COLO668 (cell line): ENCODE data around the gene DSTN.

Experiments
- DNase-seq: peaks from one replicate; lab custom pipeline; 2025; ENCODE audit not compliant: unreplicated experiment; lab: John Stamatoyannopoulos, UW

Gene DSTN

DNA sequence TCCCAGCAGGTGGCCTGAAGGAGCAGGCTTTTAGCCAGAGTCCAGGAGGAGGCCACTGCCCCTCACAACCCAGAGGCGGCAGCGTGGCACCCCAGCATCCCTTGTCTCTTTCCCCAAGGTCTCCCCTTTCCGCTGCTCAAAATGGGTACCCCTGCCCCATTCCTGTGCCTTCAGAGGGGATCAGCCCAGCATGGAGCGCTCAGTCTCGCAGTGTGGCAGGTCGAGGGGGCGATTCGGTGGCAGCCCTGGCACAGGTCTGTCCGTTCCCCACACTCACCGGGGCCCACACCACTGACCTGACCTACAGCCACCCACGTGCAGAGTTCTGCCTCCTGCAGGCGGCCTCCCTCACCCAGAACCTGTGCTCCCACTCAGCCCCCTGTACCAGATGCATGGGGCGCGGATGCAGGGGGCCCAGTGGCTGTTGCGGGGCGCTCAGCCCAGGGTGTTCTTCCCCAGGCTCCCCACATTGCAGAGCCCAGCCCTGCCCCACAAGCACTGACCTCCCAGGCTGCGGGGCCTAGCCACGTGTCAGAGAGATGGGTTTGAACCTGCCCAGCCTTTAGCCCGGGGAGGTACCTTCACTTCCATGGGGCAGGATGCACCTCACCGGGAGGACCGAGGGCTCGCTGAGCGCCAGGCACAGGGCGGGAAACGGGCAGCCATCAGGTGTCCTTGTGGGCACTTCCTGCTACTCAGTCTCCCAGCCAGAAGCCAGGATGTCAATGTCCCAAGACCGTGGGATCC lies 41.8 kb downstream of the DSTN start:
- no peak for DNase-seq

- no peak for DNase-seq
Observed at GRCh38 chr20:17612287-17612991, 42.6 kb downstream of the DSTN start.

DNA sequence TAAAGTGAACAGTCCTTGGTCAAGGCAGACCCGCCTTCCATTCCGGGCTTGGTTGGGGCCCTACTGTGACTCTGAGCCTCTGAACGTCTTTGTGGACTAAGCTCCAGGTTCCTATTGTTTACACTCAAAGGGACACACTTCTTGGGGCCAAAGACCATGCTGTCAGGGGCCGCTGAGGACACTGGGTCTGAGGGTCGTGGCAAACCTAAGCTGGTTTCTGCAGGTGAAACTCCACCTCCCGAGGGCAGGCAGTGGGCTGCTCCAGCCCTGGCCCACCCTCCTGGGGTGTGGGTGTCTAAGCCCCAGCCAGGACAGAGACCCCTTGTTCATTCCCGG lies 43.1 kb downstream of the DSTN start:
- DNase-seq: no peak

- DNase-seq: no peak
Observed at GRCh38 chr20:17613328-17614175, 43.7 kb downstream of the DSTN start.

DNA sequence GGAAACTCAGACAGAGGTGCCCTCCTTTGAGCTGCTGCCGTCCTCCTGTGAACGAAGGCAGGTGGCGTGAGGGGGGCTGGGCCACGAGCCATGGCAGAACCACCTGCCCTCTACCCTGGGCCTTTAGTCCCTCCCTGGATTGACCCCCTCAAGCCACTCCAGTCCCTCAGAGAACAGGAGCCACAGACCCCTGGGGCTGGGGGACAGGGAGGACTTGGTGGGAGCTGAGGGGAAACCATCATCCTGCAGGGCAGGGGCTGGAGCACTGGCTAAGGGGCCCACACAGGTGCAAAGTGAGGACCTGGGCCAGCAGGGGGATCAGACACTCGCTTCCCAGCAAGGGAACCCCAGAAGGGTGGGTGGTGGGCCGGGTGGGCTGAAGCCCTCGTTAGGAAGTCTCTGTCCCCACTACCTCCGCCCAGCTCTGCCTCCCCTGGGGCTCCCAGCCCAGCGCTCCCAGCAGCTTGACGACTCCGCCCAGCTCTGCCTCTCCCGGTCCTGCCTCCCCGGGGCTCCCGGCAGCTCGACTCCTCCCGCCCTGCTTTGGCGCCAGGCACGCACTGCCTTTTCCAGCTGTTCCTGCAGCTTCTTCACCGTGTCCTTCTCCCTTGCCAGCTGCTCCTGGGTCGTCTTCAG lies 44.4 kb downstream of the DSTN start:
- peak; percentile 68 for DNase-seq

GRCh38 chr20:17614812-17615644 lies 45.2 kb downstream of the DSTN start:
- DNase-seq: no peak

DNA sequence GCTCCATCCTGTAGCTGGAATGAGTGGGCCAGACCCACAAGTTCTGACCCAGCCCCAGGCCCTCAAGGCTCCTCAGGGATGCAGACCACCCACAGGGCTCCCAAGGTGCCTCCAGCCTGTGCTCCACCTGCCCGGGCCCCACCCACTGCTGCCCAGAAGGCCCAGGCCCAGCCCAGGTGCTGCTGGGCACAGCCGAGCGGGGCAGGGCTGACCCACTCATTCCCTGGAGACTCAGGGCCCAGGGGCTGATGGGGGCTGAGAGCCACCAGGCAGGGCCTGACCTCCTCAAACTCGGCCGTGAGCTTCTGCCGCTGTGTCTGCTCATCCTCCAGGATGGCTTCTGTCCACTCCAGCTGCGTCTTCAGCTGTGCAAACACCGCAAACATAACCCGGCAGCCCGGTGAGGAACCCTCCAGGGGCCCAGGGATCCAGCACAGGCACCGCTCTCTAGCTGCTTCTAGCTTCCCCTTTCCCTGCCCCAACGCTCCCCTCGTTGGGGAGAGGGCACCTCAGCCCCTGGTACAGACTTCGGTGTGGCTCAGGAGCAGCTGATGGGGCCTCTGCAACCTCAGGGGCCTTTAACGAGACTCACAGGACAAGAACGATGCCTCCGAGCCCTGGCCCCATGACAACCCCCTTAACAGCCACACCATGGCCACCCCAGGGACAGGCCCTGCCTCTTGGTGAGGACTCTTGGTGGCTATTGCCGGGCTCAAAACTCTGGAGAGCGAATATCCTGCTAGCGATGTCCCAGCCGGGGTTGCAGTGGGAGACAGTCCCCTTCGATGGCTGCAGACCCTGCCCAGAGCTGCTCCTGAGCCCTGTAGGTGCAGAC lies 46.0 kb downstream of the DSTN start:
- DNase-seq: peak; percentile 77

- no peak for DNase-seq
Observed at GRCh38 chr20:17616480-17617211, 46.8 kb downstream of the DSTN start.

- peak; percentile 72 for DNase-seq
Observed at GRCh38 chr20:17617212-17617867, 47.5 kb downstream of the DSTN start.

DNA sequence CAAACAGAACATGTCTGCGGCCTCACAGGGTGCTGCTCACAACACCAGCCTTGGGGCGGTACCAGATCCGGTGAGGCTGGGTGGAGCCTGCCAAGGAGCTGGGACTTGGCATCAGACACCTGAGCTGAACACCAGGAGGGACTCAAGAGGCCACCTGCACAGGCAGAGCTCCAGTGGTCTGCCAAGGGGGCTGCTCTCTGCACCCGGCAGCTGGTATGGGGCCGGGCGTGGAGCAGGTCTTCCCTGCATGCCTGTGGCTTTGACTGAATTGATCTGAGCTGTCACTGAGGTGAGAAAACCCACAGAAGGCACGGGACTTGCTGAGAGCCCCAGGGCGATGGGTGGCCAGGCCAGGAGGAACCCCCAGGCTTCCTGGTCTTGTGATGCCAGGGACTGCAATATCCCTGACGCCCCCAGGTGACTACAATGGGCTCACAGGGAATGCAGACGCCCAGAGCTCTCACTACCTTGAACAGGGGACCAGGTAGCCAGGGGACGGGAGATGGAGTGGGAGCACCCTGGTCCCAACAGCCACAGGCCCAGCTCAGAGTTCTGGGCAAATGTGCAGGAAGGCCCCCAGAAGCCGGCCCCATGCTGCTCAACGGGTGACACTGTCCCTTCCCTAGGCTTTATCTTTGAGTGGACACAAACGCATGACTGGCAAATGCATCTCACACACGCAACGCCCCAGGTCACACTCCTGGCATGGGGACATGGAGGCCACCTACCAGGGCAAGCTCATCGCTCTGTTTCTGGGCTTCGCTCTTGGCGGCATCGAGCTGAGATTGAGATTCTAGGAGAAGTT lies 48.2 kb downstream of the DSTN start:
- DNase-seq: no peak

- DNase-seq: no peak
Observed at GRCh38 chr20:17618673-17619013, 48.8 kb downstream of the DSTN start.

DNA sequence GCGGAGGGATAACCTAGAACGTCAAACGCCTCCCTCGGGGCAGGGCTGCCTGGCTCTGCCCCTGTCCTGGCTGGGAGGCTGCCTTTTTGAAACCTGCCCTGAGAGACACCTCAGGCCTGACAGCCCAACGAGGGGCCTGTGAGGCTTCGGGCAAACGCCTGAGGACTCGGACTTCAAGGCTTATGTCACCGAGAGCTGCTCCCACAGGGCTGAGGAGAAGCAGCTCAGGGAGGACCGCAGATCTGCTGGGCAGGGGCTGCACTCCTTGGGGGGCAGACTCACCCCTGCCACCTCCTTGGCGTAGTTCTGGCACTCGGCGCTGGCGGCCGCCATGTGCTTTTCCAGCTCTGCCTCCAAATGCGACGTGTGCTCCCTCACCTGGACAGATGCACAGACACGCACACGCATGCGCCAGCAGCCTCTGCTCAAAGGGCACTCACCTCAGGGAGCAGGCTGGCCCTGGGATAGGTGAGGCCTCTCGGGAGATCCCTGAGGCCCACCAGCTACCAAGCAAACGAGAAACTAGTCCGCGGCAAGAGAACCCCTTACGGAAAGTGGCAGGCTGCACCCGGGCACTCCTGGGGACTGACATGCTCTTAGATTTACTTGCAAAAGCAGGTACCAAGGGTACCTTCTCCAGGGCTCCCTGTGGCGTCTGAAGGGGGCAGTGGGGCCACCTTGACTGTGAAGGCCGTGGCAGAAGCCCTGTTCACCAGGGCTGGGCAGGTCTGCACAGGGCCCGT lies 49.6 kb downstream of the DSTN start:
- no peak for DNase-seq

- DNase-seq: no peak
Observed at GRCh38 chr20:17620371-17621228, 50.7 kb downstream of the DSTN start.

DNA sequence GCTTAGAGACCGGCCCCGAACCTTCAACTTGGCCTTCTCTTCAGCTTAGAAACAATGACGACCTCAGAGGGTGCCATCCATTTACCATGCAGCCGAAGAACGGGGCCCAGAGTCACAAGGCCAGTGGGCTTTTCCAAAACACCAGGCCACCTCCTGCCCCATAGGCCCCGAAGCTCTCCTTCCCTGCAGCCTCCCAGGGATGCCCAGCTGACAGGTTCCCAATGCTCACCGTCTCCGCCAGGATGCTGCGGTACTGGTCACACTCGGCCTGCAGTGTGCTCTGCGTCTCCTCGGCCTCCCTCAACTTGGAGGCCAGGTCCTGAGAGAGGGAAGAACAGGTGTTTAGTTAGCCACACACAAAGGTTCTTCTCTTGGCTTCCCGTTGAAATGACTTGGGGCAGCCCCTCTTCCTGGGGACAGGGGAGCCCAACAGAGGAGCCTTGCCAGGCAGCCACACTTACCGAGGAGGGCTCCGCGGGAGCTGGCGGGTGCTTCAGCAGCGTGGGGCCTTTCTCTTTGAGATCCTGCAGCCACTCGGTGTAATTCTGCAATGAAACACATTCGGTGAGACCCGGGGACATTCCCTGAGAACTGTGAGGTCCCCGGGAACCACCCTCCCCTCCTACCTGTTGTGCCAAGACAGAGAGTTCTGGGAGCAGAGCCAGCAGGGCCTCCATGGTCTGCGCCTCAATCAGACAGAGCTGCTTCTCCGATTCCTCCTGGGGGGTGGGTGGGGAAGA lies 51.5 kb downstream of the DSTN start:
- DNase-seq: no peak

DNA sequence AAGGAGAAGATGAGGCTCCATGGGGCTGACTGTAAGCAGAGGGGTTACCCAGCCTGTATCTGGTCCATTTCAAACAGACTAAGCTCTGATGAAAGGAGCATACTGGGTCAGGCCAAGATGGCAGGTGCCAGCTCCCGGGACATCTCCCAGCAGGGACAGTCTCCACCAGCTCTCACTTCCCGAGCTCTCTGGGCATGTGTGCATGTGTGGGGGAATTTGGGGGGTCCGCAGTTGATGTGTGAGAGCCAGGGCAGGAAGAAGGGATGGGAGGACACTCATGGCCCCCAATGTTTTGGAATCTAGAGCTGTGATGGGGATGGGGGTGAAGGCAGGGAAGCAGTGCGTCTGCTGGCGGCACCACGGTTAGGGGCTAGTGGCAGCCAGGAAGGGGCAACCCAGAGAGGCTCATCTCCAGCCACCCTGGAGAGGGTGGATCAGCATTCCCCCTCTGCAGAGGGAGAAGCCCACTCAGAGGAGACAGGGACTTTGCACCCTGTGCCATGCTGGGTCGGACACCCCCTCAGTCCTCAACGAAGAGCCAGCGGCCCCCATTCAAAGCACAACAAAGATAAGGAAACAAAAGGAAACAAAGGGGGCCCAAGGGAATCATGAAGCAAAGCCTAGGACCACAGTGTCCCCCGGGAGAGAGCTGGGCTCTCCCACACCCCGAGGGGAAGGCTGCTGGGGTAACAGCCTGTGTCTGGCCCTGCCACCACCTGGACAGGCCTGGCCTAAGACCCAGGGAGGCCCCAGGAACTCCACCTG lies 52.4 kb downstream of the DSTN start:
- DNase-seq: no peak
